ENCODE measurements around the gene AASS. TPM values are rescaled to one million over a fixed set of nuclear protein-coding genes. Genes with fewer than 3 reads are reported as not detected.
"Not testable (repeated sequence)": the region's sequence is repeated elsewhere in the genome, so short reads cannot be mapped to it uniquely, and the experiment has no call there.

Gene AASS
- 8.5 and 16.2 TPM in 2 replicates for total RNA-seq (2012; rRNA removed)

DNA sequence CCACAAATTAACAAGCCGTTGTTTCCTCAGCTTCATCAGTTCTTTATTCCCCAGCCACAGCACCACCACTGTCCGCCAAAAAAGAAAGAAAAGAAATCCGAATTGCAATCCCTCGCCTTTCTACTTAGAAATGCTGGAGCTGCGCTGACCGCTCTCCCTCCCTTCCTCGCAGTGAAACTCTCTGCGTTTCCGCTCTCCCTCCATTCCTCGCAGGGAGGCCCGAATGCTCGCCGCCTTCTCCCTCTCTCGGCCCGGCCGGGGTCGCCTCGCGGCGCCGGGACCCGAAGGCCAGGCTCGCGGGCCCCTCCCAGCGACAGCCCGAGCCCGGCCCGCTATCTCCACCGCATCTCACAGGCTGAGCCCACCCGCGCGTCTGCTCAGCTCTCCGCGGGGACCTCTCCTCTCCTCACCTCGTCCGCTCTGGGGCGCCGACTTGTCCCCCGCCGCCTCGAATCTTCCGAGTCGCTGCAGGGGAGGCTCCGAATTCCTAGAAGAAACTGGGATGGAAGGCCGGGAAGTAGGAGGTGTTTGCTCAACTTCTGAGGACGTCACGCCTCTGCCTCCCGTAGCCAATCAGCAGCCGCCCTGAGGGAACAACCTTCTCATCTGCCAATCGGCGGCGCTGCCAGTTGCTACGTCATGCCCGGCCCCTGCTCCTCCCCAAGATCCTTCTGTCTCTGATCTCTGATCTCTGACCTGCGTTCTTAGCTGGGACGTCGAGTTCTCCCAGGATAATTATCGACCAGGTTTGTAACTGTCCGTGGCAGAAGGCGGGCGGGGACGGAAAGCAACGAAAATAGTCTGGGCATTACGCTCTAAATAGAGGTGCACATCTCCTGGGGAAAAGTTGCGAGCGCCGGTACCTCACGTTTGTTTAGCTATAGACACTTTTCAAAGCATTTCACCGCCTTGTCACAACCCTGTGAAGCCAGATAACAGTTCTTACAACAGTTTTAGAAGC is at the start of gene AASS:
AASS (minus strand) TSS at position 499 of the 961 bp plus-strand sequence. CDS start 10,523 bp downstream, outside the sequence.
- peak within 1 kb of the TSS; percentile 87 for H3K4me2 ChIP-seq (ENCODE audit: low read length)
- no peaks in the 10 kb centered on the region for H3K9me3 ChIP-seq (replicated peaks; ENCODE audit: low read length)
- H3K4me1 ChIP-seq (ENCODE audit: control insufficient read depth, insufficient read depth, low read length), result peaks cover 10% of the 10 kb centered on the region
- peak within 1 kb of the TSS; percentile 84 for H3K9ac ChIP-seq (ENCODE audit: low read depth, low read length)
- H3K36me3 ChIP-seq (ENCODE audit: insufficient read depth, low read length), result no peaks in the 10 kb centered on the region
- H3K27me3 ChIP-seq (ENCODE audit: control insufficient read depth, insufficient read depth, low read length), result no peaks in the 10 kb centered on the region
- peak within 1 kb of the TSS; percentile 88 for H3K4me3 ChIP-seq (ENCODE audit: low read length)

DNA sequence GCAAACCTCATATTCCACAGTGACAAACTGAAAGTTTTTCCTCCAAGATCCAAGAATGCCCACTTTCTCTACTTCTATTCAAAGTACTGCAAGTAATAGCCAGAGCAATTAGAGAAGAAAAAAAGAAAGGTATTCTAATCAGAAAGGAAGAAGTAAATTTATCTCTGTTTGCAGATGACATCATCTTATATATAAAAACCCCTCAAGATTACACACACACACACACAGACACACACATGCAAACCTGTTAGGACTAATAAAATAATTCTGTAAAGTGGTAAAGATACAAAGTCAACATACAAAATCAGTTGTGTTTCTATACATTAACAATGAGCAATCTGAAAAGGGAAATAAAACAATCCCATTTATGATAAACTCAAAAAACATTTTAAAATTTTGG is 44.7 kb upstream of the AASS start:
- no peak overlapping the region for H3K9ac ChIP-seq (ENCODE audit: low read depth, low read length)

DNA sequence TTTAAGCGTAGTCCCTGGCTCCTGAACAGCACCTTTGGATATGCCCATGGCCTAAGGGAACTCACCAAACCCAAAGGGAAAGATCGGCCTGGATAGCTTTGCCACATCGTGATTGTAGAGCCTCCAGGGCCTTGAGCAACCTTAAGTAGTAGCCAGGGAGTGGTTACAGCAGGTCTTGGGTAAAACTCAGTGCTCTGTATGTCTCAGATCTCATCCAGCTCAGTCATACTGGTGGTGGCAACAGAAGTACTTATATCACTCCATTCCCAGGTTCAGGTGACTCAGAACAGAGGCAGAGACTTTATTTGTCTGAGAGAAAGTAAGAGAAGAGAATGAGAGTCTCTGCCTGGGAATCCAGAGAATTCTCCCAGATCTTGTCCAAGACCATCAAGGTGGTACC is 39.1 kb upstream of the AASS start:
- H3K9ac ChIP-seq (ENCODE audit: low read depth, low read length), result no peak overlapping the region
- H3K4me2 ChIP-seq (ENCODE audit: low read length), result no peak overlapping the region
- H3K36me3 ChIP-seq (ENCODE audit: insufficient read depth, low read length), result no peaks in the 10 kb centered on the region
- no peaks in the 10 kb centered on the region for H3K27me3 ChIP-seq (ENCODE audit: control insufficient read depth, insufficient read depth, low read length)
- H3K4me1 ChIP-seq (ENCODE audit: control insufficient read depth, insufficient read depth, low read length), result no peaks in the 10 kb centered on the region
- no peaks in the 10 kb centered on the region for H3K9me3 ChIP-seq (replicated peaks; ENCODE audit: low read length)
- no peak overlapping the region for H3K4me3 ChIP-seq (ENCODE audit: low read length)

More for the DNA sequence above, 44.7 kb upstream of the AASS start:
- H3K4me3 ChIP-seq (ENCODE audit: low read length), result no peak overlapping the region
- no peaks in the 10 kb centered on the region for H3K27me3 ChIP-seq (ENCODE audit: control insufficient read depth, insufficient read depth, low read length)
- no peaks in the 10 kb centered on the region for H3K4me1 ChIP-seq (ENCODE audit: control insufficient read depth, insufficient read depth, low read length)
- H3K4me2 ChIP-seq (ENCODE audit: low read length), result no peak overlapping the region
- no peaks in the 10 kb centered on the region for H3K9me3 ChIP-seq (replicated peaks; ENCODE audit: low read length)
- H3K36me3 ChIP-seq (ENCODE audit: insufficient read depth, low read length), result no peaks in the 10 kb centered on the region

DNA sequence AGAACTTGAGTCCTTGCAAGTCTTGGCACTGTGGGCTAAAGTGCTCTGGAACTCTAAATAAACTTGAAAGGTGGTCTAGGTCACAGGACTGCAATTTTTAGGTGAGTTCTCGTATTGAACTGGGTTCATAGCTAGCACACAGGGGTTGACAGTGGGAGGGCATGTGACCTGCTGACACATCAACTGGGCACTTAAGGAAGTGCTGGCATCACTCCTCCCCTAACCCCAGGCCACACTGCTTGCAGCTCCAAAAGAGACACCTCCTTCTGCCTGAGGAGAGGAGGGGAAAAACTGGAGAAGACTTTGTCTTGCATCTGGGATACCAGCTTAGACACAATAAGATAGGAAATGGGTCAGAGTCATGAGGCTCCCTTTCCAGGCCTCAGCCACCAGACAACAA is 38.0 kb upstream of the AASS start:
- no peak overlapping the region for H3K4me2 ChIP-seq (ENCODE audit: low read length)

GRCh38 chr7:122172144-122172543 is 28.1 kb upstream of the AASS start:
- not testable (repeated sequence) for H3K4me1 ChIP-seq (ENCODE audit: control insufficient read depth, insufficient read depth, low read length); H3K4me2 ChIP-seq (ENCODE audit: low read length); H3K9me3 ChIP-seq (replicated peaks; ENCODE audit: low read length); H3K9ac ChIP-seq (ENCODE audit: low read depth, low read length); H3K27me3 ChIP-seq (ENCODE audit: control insufficient read depth, insufficient read depth, low read length); H3K36me3 ChIP-seq (ENCODE audit: insufficient read depth, low read length); H3K4me3 ChIP-seq (ENCODE audit: low read length)

More for the DNA sequence above, 38.0 kb upstream of the AASS start:
- Histone ChIP-seq H3K4me1 (ENCODE audit: control insufficient read depth, insufficient read depth, low read length) (no peaks in the 10 kb centered on the region), H3K36me3 (ENCODE audit: insufficient read depth, low read length) (no peaks in the 10 kb centered on the region), H3K4me3 (ENCODE audit: low read length) (no peak overlapping the region), H3K27me3 (ENCODE audit: control insufficient read depth, insufficient read depth, low read length) (no peaks in the 10 kb centered on the region), H3K9me3 (replicated peaks; ENCODE audit: low read length) (no peaks in the 10 kb centered on the region), H3K9ac (ENCODE audit: low read depth, low read length) (no peak overlapping the region)

DNA sequence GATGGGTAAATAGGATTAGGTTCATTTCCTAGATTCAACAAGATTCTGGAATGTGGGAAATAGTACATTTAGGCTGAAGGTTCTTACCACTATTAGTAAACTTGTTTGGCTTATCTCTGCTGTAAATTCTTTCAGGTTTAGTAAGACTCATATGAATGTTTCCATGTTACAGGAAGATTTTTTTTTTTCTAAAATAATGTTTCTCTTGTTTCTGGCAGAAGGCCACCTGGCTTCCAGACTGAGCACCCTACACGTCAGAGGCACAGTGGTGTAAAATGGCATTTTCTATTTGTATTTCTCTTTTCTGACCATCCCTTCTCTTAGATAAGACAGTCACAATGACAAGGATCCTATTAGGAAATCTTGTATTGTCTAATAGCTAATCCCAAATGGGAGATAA is 22.7 kb upstream of the AASS start:
- no peaks in the 10 kb centered on the region for H3K27me3 ChIP-seq (ENCODE audit: control insufficient read depth, insufficient read depth, low read length)
- no peaks in the 10 kb centered on the region for H3K9me3 ChIP-seq (replicated peaks; ENCODE audit: low read length)
- no peak overlapping the region for H3K4me3 ChIP-seq (ENCODE audit: low read length)
- peak overlapping the region; percentile 50 for H3K4me2 ChIP-seq (ENCODE audit: low read length)
- H3K9ac ChIP-seq (ENCODE audit: low read depth, low read length), result no peak overlapping the region
- peaks cover 11% of the 10 kb centered on the region for H3K4me1 ChIP-seq (ENCODE audit: control insufficient read depth, insufficient read depth, low read length)
- H3K36me3 ChIP-seq (ENCODE audit: insufficient read depth, low read length), result no peaks in the 10 kb centered on the region

- peaks cover 12% of the 10 kb centered on the region for H3K4me1 ChIP-seq (ENCODE audit: control insufficient read depth, insufficient read depth, low read length)
- H3K27me3 ChIP-seq (ENCODE audit: control insufficient read depth, insufficient read depth, low read length), result no peaks in the 10 kb centered on the region
- no peaks in the 10 kb centered on the region for H3K9me3 ChIP-seq (replicated peaks; ENCODE audit: low read length)
- H3K4me3 ChIP-seq (ENCODE audit: low read length), result no peak overlapping the region
- H3K9ac ChIP-seq (ENCODE audit: low read depth, low read length), result no peak overlapping the region
- no peaks in the 10 kb centered on the region for H3K36me3 ChIP-seq (ENCODE audit: insufficient read depth, low read length)
- peak overlapping the region; percentile 50 for H3K4me2 ChIP-seq (ENCODE audit: low read length)
Measured at GRCh38 chr7:122166275-122166674, 22.2 kb upstream of the AASS start.

DNA sequence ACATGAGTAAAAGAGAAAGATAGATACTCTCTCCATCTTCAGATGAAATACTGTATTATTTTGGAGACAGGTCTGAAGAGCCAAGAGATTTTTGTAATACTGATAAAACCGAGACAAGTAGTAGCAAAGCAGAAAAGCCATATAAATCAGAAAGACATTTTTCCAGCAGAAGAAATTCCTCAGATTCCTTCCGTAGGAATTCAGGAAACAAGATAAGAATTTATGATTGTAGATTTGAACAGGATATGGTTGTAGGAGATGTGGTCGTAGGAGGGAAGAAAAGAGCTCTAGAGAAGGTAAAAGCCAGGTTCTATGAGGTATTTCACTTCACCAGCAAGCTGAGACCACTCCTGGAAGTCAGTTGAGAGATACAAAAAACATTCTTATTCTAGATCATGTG is 17.6 kb upstream of the AASS start:
- H3K9me3 ChIP-seq (replicated peaks; ENCODE audit: low read length), result no peaks in the 10 kb centered on the region

DNA sequence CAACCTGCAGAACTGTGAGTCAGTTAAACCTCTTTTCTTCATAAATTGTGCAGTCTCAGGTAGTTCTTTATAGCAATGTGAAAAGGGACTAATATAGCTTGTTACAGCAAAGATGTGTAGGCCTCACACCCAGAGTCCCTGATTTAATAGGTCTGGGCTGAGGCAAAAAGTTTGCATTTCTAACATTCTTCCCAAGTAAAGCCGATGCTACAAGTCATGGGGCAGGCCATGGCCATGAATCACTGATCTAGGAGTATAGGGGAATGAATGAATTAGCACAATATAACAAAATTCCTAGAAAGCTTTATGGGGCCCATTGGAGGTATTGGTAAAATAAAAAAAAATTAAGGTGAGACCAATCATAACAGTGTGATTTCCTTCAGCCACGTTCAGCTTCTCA is 11.5 kb upstream of the AASS start:
- H3K36me3 ChIP-seq (ENCODE audit: insufficient read depth, low read length), result no peaks in the 10 kb centered on the region
- H3K9ac ChIP-seq (ENCODE audit: low read depth, low read length), result no peak overlapping the region
- H3K4me3 ChIP-seq (ENCODE audit: low read length), result no peak overlapping the region
- H3K4me1 ChIP-seq (ENCODE audit: control insufficient read depth, insufficient read depth, low read length), result no peaks in the 10 kb centered on the region
- H3K4me2 ChIP-seq (ENCODE audit: low read length), result no peak overlapping the region
- H3K9me3 ChIP-seq (replicated peaks; ENCODE audit: low read length), result no peaks in the 10 kb centered on the region
- H3K27me3 ChIP-seq (ENCODE audit: control insufficient read depth, insufficient read depth, low read length), result no peaks in the 10 kb centered on the region

More for the DNA sequence above, 17.6 kb upstream of the AASS start:
- peaks cover 10% of the 10 kb centered on the region for H3K4me1 ChIP-seq (ENCODE audit: control insufficient read depth, insufficient read depth, low read length)
- no peak overlapping the region for H3K4me2 ChIP-seq (ENCODE audit: low read length)
- H3K36me3 ChIP-seq (ENCODE audit: insufficient read depth, low read length), result no peaks in the 10 kb centered on the region
- H3K27me3 ChIP-seq (ENCODE audit: control insufficient read depth, insufficient read depth, low read length), result no peaks in the 10 kb centered on the region
- H3K9ac ChIP-seq (ENCODE audit: low read depth, low read length), result no peak overlapping the region
- no peak overlapping the region for H3K4me3 ChIP-seq (ENCODE audit: low read length)

GRCh38 chr7:122148878-122149277 is 4.8 kb upstream of the AASS start:
- H3K9me3 ChIP-seq (replicated peaks; ENCODE audit: low read length), result no peaks in the 10 kb centered on the region
- no peak overlapping the region for H3K9ac ChIP-seq (ENCODE audit: low read depth, low read length)
- H3K4me3 ChIP-seq (ENCODE audit: low read length), result no peak overlapping the region
- H3K27me3 ChIP-seq (ENCODE audit: control insufficient read depth, insufficient read depth, low read length), result no peaks in the 10 kb centered on the region
- no peaks in the 10 kb centered on the region for H3K36me3 ChIP-seq (ENCODE audit: insufficient read depth, low read length)
- no peak overlapping the region for H3K4me2 ChIP-seq (ENCODE audit: low read length)
- no peaks in the 10 kb centered on the region for H3K4me1 ChIP-seq (ENCODE audit: control insufficient read depth, insufficient read depth, low read length)

- H3K36me3 ChIP-seq (ENCODE audit: insufficient read depth, low read length), result no peaks in the 10 kb centered on the region
- H3K27me3 ChIP-seq (ENCODE audit: control insufficient read depth, insufficient read depth, low read length), result no peaks in the 10 kb centered on the region
- no peaks in the 10 kb centered on the region for H3K4me1 ChIP-seq (ENCODE audit: control insufficient read depth, insufficient read depth, low read length)
- H3K4me3 ChIP-seq (ENCODE audit: low read length), result no peak overlapping the region
- no peak overlapping the region for H3K4me2 ChIP-seq (ENCODE audit: low read length)
- no peak overlapping the region for H3K9ac ChIP-seq (ENCODE audit: low read depth, low read length)
- no peaks in the 10 kb centered on the region for H3K9me3 ChIP-seq (replicated peaks; ENCODE audit: low read length)
Measured at GRCh38 chr7:122148081-122148480, 4.0 kb upstream of the AASS start.
